K562 (cell line): Measurements from ENCODE around the gene ATMIN. TPM values are rescaled to one million over a fixed set of nuclear protein-coding genes. Genes with fewer than 3 reads are reported as not detected.

Experiments used
- DEAF1 ChIP-seq: fragments of 450-650 bp; formaldehyde crosslinking; IDR thresholded peaks from 2 replicates; pipeline ENCODE4 v1.4.0; 2020; ENCODE audit warnings: mild to moderate bottlenecking, moderate library complexity
- EHMT2 ChIP-seq: fragments of 450-650 bp; IDR thresholded peaks from 2 replicates; pipeline ENCODE4 v1.6.1; 2018; ENCODE audit warnings: antibody characterized with exemption
- FOXK2 ChIP-seq, 2 experiments: fragments of 450-650 bp; IDR thresholded peaks in 1 of 2; conservative IDR thresholded peaks in 1 of 2; 2 replicates each; pipeline ENCODE4 v1.6.1; 2016; ENCODE audit warnings: low read depth in 2 of 2, mild to moderate bottlenecking in 1 of 2
- FOXM1 ChIP-seq, 2 experiments: fragments of 450-650 bp in 1 of 2; sonication (generic) in 1 of 2; formaldehyde crosslinking in 1 of 2; IDR thresholded peaks; 2 replicates each; pipeline versions ENCODE4 v1.6.1 to v1.9.0; 2017 to 2022; ENCODE audit warnings: low read depth in 2 of 2, mild to moderate bottlenecking in 2 of 2, missing genetic modification reagents in 1 of 2, moderate library complexity in 1 of 2
- MAZ ChIP-seq, 2 experiments: fragments of 450-650 bp in 1 of 2; sonication (generic) in 1 of 2; formaldehyde crosslinking; IDR thresholded peaks in 1 of 2; conservative IDR thresholded peaks in 1 of 2; 2 replicates each; pipeline versions ENCODE4 v1.4.0 to v1.5.0; 2020; ENCODE audit warnings: mild to moderate bottlenecking in 1 of 2, missing genetic modification reagents in 1 of 2
- MYBL2 ChIP-seq, 2 experiments: fragments of 450-650 bp in 1 of 2; sonication (generic) in 1 of 2; formaldehyde crosslinking in 1 of 2; IDR thresholded peaks; 2 replicates each; pipeline versions ENCODE4 v1.6.1 to v1.8.1; 2017 to 2022; ENCODE audit warnings: borderline replicate concordance in 1 of 2, inconsistent platforms in 1 of 2, low read depth in 1 of 2, mild to moderate bottlenecking in 1 of 2, missing genetic modification reagents in 1 of 2, moderate library complexity in 1 of 2
- UBTF ChIP-seq, 2 experiments: IDR thresholded peaks; 2 replicates each; pipeline ENCODE4 v1.6.1; 2012; ENCODE audit warnings: improper control_type of control experiment in 2 of 2, low read depth in 2 of 2, low read length in 2 of 2, borderline replicate concordance in 1 of 2
- ZBTB26 ChIP-seq: fragments of 450-650 bp; formaldehyde crosslinking; IDR thresholded peaks from 2 replicates; pipeline ENCODE4 v1.4.0; 2022; ENCODE audit warnings: missing genetic modification characterization
- polyA plus RNA-seq, 8 experiments: library from polyadenylated mRNA; depleted of rRNA in 4 of 8; stranded (reverse) in 5 of 8; unstranded in 3 of 8; fragments of >200 nt; fragmentation: Nextera tagmentation in 2 of 8; fragmentation: Illumina TruSeq in 1 of 8; extraction: Ambion mirVana in 2 of 8; extraction: Trizol in 1 of 8; gene quantifications; 2 replicates each; pipeline versions ENCODE4 v1.2.1 to v1.2.3, GENCODE V29; 2011 to 2014; ENCODE audit warnings: inconsistent platforms in 1 of 8, missing spikeins in 1 of 8
- total RNA-seq, 7 experiments: library from RNA; depleted of rRNA in 6 of 7; stranded (reverse); fragments of >200 nt in 6 of 7; fragmentation: Illumina TruSeq in 2 of 7; extraction: Trizol in 2 of 7; gene quantifications; 2 replicates each; pipeline versions ENCODE4 v1.2.1 to v1.2.3, GENCODE V29; 2011 to 2021; ENCODE audit warnings: low replicate concordance in 1 of 7
- TF ChIP-seq, protein P1 (sequence below): fragments of 450-650 bp; formaldehyde crosslinking; IDR thresholded peaks from 2 replicates; pipeline ENCODE4 v1.4.0; 2022; ENCODE audit warnings: missing genetic modification characterization
- TF ChIP-seq, protein P2 (sequence below): sonication (generic); formaldehyde crosslinking; IDR thresholded peaks from 2 replicates; pipeline ENCODE4 v1.8.1; 2023; ENCODE audit warnings: mild to moderate bottlenecking, missing genetic modification reagents
- TF ChIP-seq, protein P3 (sequence below): fragments of 200-800 bp; sonication (Bioruptor generic); IDR thresholded peaks from 2 replicates; pipeline ENCODE4 v1.6.1; 2017; ENCODE audit warnings: missing genetic modification characterization, missing compliant biosample characterization
- TF ChIP-seq, protein P4 (sequence below), 2 experiments: fragments of 450-650 bp; IDR thresholded peaks; 2 replicates each; pipeline ENCODE4 v1.6.1; 2016

ATMIN gene
- total and polyA plus RNA-seq, 9 of the 15 experiments (the other 6 are each of a cell fraction or from before 2014, with no cell fraction given), result 6.7 to 40.9 (median 23.4) TPM

- TF ChIP-seq MAZ (CRISPR knock-in tag; conservative IDR thresholded peaks at IDR 0.05 in 1 of 2, IDR thresholded peaks at IDR 0.05 in 1 of 2), result peak in 1 of 2 experiments; percentile 91; a peak in 1 of 4 replicates
- no peak for TF ChIP-seq MYBL2 (IDR thresholded peaks at IDR 0.05; ENCODE audit: low read depth)
- no peak for TF ChIP-seq MYBL2 (CRISPR knock-in tag; IDR thresholded peaks at IDR 0.05; ENCODE audit: borderline replicate concordance)
- TF ChIP-seq ZBTB26 (CRISPR knock-in tag), result peak; percentile 32; the same call in 1 of the 2 replicates
- TF ChIP-seq, protein P1, sequence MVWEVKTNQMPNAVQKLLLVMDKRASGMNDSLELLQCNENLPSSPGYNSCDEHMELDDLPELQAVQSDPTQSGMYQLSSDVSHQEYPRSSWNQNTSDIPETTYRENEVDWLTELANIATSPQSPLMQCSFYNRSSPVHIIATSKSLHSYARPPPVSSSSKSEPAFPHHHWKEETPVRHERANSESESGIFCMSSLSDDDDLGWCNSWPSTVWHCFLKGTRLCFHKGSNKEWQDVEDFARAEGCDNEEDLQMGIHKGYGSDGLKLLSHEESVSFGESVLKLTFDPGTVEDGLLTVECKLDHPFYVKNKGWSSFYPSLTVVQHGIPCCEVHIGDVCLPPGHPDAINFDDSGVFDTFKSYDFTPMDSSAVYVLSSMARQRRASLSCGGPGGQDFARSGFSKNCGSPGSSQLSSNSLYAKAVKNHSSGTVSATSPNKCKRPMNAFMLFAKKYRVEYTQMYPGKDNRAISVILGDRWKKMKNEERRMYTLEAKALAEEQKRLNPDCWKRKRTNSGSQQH (CRISPR knock-in tag), result peak; percentile 55; the same call in 1 of the 2 replicates
- TF ChIP-seq, protein P2, sequence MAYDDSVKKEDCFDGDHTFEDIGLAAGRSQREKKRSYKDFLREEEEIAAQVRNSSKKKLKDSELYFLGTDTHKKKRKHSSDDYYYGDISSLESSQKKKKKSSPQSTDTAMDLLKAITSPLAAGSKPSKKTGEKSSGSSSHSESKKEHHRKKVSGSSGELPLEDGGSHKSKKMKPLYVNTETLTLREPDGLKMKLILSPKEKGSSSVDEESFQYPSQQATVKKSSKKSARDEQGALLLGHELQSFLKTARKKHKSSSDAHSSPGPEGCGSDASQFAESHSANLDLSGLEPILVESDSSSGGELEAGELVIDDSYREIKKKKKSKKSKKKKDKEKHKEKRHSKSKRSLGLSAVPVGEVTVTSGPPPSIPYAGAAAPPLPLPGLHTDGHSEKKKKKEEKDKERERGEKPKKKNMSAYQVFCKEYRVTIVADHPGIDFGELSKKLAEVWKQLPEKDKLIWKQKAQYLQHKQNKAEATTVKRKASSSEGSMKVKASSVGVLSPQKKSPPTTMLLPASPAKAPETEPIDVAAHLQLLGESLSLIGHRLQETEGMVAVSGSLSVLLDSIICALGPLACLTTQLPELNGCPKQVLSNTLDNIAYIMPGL (CRISPR knock-in tag), result 0 out of 2 replicates have a peak, but pooled peaks have one; percentile 11
- peak in 1 of 2 experiments; percentile 55; a peak in 2 of 4 replicates for TF ChIP-seq FOXK2 (conservative IDR thresholded peaks at IDR 0.05 in 1 of 2, IDR thresholded peaks at IDR 0.05 in 1 of 2; ENCODE audit: low read depth in 2 of 2)
- TF ChIP-seq, protein P3, sequence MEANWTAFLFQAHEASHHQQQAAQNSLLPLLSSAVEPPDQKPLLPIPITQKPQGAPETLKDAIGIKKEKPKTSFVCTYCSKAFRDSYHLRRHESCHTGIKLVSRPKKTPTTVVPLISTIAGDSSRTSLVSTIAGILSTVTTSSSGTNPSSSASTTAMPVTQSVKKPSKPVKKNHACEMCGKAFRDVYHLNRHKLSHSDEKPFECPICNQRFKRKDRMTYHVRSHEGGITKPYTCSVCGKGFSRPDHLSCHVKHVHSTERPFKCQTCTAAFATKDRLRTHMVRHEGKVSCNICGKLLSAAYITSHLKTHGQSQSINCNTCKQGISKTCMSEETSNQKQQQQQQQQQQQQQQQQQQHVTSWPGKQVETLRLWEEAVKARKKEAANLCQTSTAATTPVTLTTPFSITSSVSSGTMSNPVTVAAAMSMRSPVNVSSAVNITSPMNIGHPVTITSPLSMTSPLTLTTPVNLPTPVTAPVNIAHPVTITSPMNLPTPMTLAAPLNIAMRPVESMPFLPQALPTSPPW, result peak; percentile 88
- TF ChIP-seq, protein P4, sequence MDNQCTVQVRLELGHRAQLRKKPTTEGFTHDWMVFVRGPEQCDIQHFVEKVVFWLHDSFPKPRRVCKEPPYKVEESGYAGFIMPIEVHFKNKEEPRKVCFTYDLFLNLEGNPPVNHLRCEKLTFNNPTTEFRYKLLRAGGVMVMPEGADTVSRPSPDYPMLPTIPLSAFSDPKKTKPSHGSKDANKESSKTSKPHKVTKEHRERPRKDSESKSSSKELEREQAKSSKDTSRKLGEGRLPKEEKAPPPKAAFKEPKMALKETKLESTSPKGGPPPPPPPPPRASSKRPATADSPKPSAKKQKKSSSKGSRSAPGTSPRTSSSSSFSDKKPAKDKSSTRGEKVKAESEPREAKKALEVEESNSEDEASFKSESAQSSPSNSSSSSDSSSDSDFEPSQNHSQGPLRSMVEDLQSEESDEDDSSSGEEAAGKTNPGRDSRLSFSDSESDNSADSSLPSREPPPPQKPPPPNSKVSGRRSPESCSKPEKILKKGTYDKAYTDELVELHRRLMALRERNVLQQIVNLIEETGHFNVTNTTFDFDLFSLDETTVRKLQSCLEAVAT (IDR thresholded peaks at IDR 0.05), result 0 out of 4 replicates have a peak, but pooled peaks of 1 of the 2 experiments have one; percentile 65
- TF ChIP-seq UBTF (IDR thresholded peaks at IDR 0.05; ENCODE audit: borderline replicate concordance in 1 of 2, low read depth in 2 of 2, low read length in 2 of 2), result 0 out of 4 replicates have a peak, but pooled peaks of 1 of the 2 experiments have one; percentile 24
- no peak for TF ChIP-seq DEAF1 (CRISPR knock-in tag)
- peak; percentile 52; the same call in 1 of the 2 replicates for TF ChIP-seq EHMT2
- TF ChIP-seq FOXM1 (IDR thresholded peaks at IDR 0.05; ENCODE audit: low read depth), result peak; percentile 29; the same call in 1 of the 2 replicates
- 0 out of 2 replicates have a peak, but pooled peaks have one; percentile 52 for TF ChIP-seq FOXM1 (CRISPR knock-in tag; IDR thresholded peaks at IDR 0.05; ENCODE audit: low read depth)
These were observed 41.0 kb downstream of the ATMIN start (continued) for GRCh38 chr16:81076566-81077075.
